Chondrocyte (in vitro differentiated cells): ENCODE data around the gene UTS2B. TPM values are rescaled to one million over a fixed set of nuclear protein-coding genes. Genes with fewer than 3 reads are reported as not detected.
"Not testable (repeated sequence)": the region's sequence is repeated elsewhere in the genome, so short reads cannot be mapped to it uniquely, and the experiment has no call there.

Source experiments
- DNase-seq: peaks from one replicate; pipeline ENCODE4 v3.0.0; 2021; ENCODE audit warnings: mixed read lengths, low spot score
- H3K27ac Mint-ChIP-seq: one replicate; pipeline ENCODE4 v1.8.0; 2021; ENCODE audit warnings: mild to moderate bottlenecking, moderate library complexity, mixed read lengths; ENCODE audit not compliant: unreplicated experiment
- H3K27me3 Mint-ChIP-seq: 2 replicates; pipeline ENCODE4 v1.8.0; 2021; ENCODE audit warnings: low read depth, mixed read lengths
- H3K36me3 Mint-ChIP-seq: 2 replicates; pipeline ENCODE4 v1.8.0; 2021; ENCODE audit warnings: low read depth, mixed read lengths
- H3K4me1 Mint-ChIP-seq: 2 replicates; pipeline ENCODE4 v1.8.0; 2021; ENCODE audit warnings: low read depth, mild to moderate bottlenecking, mixed read lengths
- H3K4me3 Mint-ChIP-seq: one replicate; pipeline ENCODE4 v1.8.0; 2021; ENCODE audit warnings: mild to moderate bottlenecking, moderate library complexity, mixed read lengths; ENCODE audit not compliant: unreplicated experiment
- H3K9me3 Mint-ChIP-seq: 2 replicates; pipeline ENCODE4 v1.8.0; 2021; ENCODE audit warnings: low read depth, mixed read lengths
- CTCF ChIP-seq: fragments of 200-600 bp; sonication (generic); IDR thresholded peaks from 2 replicates; pipeline ENCODE4 v1.5.0; 2021; ENCODE audit warnings: antibody characterized with exemption, mild to moderate bottlenecking, moderate library complexity
- total RNA-seq: library from RNA; stranded (reverse); gene quantifications from 3 replicates; pipeline ENCODE4 v1.2.1, GENCODE V29; 2021

The UTS2B gene
- total RNA-seq, 1 donor from 2014 or later = 0.17 TPM

GRCh38 chr3:191255156-191255555, 75.2 kb downstream of the UTS2B start:
- no peak for DNase-seq
- Mint-ChIP-seq H3K36me3 (no peaks in the 10 kb centered on the region), H3K4me1 (peaks cover 10% of the 10 kb centered on the region), H3K9me3 (no peaks in the 10 kb centered on the region), H3K4me3 (no peak overlapping the region), H3K27ac (no peak overlapping the region), H3K27me3 (no peaks in the 10 kb centered on the region)
- no peak for TF ChIP-seq CTCF

DNA sequence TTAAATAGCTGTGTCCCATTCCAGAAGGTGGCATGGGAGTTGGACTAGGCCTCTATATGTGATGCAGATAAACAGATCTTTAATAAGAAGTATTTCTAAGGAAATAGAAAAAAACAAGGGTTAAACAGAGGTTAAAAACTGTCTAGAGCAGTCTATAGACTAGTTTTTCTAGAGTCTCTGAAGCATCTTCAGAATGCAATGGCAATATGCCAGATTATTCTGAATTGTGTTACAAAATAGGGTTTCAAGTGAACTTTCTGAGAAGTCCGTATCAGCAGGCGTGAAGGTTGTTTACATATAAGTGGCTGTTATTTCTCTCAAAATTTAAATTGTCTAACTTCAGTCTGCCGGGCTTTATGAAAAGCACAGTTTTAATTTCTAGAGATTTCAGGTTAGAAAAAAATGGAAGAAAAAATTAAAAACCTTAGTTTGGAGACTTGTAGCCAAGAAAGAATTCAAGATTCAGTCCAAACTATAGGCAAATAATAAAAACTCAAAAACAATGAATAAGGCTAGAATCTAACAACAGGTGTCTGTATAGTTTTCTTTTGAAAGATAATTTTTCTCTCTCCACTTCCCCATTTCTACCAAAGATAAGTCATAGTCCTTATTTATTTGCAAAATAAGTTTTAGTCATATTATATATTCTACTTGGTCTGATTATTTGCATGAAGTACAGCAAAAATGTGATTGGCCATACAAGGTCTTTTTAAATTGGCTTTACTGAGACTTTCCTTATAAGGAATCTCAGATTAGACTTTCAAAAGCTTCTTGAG, 76.0 kb downstream of the UTS2B start:
- peaks cover 10% of the 10 kb centered on the region for H3K4me1 Mint-ChIP-seq
- no peaks in the 10 kb centered on the region for H3K27me3 Mint-ChIP-seq
- H3K27ac Mint-ChIP-seq = no peak overlapping the region
- no peaks in the 10 kb centered on the region for H3K9me3 Mint-ChIP-seq
- H3K4me3 Mint-ChIP-seq = no peak overlapping the region
- no peak for TF ChIP-seq CTCF
- DNase-seq = no peak
- no peaks in the 10 kb centered on the region for H3K36me3 Mint-ChIP-seq

DNA sequence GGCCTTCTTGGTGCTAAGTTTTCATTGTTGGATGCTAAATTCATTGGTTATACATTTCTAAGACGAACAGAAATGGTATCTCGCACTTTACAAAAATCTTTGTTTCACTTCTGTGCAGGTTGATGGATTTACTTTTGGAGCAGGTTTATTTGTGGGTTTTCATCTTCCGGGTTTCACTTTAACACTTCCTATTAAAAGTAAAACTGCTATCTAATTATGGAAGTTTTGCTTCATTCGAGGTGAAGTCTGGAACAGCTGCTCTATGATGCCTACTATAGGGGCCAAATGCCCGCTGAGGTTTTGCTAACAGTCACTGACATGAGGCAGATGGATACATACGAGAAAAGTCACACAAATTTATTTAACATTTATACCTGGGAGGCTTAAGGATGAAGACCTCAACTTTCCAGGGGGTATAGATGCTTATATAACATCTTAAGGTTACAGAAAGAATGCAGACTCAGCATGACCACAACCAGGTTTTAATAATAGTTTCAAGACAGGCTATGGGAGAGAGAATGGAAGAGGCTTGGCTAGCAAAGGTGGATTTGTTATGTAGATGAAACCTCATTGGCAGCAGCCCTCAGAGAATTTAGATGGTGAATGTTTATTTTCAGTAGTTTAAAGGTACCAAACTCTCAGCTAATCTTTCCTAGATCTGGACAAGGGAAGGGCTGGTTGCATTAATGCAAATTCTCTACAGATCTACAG, 77.1 kb downstream of the UTS2B start:
- no peak for DNase-seq
- Mint-ChIP-seq H3K9me3 (no peaks in the 10 kb centered on the region), H3K4me1 (peaks cover 10% of the 10 kb centered on the region), H3K4me3 (no peak overlapping the region), H3K36me3 (no peaks in the 10 kb centered on the region), H3K27me3 (no peaks in the 10 kb centered on the region), H3K27ac (no peak overlapping the region)
- no peak for TF ChIP-seq CTCF

DNA sequence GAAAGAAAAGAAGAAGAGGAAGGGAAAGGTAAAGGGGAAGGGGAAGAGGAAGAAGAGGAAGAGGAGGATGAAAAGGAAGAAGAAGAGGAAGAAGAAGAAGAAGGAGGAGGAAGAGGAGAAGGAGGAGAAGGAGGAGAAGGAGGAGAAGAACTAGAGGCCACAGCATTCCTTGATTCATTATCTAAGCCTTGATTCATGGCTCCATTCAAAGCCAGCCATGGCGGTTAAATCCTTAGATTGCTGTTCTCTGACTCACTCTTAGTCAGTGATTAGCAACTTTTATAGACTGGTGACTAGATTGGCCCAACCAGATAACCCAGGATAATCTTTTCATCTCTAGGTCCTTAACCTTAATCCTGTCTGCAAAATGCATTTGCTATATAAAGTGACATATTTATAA, 83.7 kb downstream of the UTS2B start:
- no peaks in the 10 kb centered on the region for H3K4me1 Mint-ChIP-seq
- H3K9me3 Mint-ChIP-seq = no peaks in the 10 kb centered on the region
- no peaks in the 10 kb centered on the region for H3K36me3 Mint-ChIP-seq
- no peak for TF ChIP-seq CTCF
- DNase-seq = no peak
- no peak overlapping the region for H3K27ac Mint-ChIP-seq
- no peaks in the 10 kb centered on the region for H3K27me3 Mint-ChIP-seq
- no peak overlapping the region for H3K4me3 Mint-ChIP-seq

- not testable (repeated sequence) for H3K27ac Mint-ChIP-seq, H3K4me1 Mint-ChIP-seq, H3K4me3 Mint-ChIP-seq, H3K36me3 Mint-ChIP-seq, DNase-seq, H3K27me3 Mint-ChIP-seq, H3K9me3 Mint-ChIP-seq
Observed at GRCh38 chr3:191246034-191246433, 84.3 kb downstream of the UTS2B start.
